H1 (cell line): ENCODE measurements around the gene SLC12A8. TPM values are rescaled to one million over a fixed set of nuclear protein-coding genes. Genes with fewer than 3 reads are reported as not detected.

Source experiments
- CHD7 ChIP-seq: fragments of 300-600 bp; sonication (generic); IDR thresholded peaks from 2 replicates; pipeline ENCODE4 v1.7.1; 2012; ENCODE audit warnings: low read length, moderate library complexity, mild to moderate bottlenecking, inconsistent platforms; ENCODE audit not compliant: insufficient replicate concordance
- polyA plus RNA-seq, 7 experiments: library from polyadenylated mRNA; depleted of rRNA in 3 of 7; stranded (reverse) in 5 of 7; unstranded in 2 of 7; fragments of >200 nt in 5 of 7; fragments of 200-250 nt in 2 of 7; gene quantifications; 1 replicate in 5 of 7; 2 replicates in 1 of 7; 4 replicates in 1 of 7; pipeline versions ENCODE4 v1.2.1 to v1.2.3, GENCODE V29; 2011 to 2013; ENCODE audit warnings: missing spikeins in 2 of 7, mixed read lengths in 2 of 7
- total RNA-seq: library from RNA; stranded (reverse); fragmentation: NEBNext Ultra II Directional; extraction: Animal tissue kit (Norgen Biotek cat#: 25700); gene quantifications from 2 replicates; pipeline ENCODE4 v1.2.1, GENCODE V29; 2021

SLC12A8 gene
- total and polyA plus RNA-seq, 2 of the 8 experiments (the other 6 are each of a cell fraction or from before 2014, with no cell fraction given) = 13.7 to 14.4 TPM

GRCh38 chr3:125076464-125076863, 136.1 kb downstream of the SLC12A8 start (continued):
- TF ChIP-seq CHD7 = no peak
